8988T (cell line): ENCODE data around the gene GRXCR1.
A peak's percentile ranks its signal among the peaks of the same experiment; 100 is the strongest.

Experiments used
- DNase-seq: peaks from one replicate; pipeline ENCODE4 v3.0.0; 2011

Gene GRXCR1

DNA sequence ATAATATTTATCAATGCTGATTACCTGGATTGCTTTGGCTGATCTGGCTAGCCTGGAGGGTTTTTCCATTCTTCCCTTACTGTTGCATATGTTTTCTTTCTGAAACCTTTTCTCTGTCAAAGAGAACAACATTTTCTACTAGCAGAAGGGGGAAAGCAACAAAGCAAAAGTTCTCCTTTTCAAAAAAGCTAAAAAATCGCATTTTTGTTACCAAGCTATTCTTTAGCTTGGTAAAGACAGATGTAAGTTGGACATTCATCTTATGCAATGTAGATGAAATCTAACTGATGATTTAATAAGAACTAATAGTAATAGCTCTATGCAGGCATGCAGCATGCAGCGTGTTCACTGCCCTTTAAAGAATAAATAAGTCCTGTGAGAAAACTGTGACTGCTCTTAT, at the start of gene GRXCR1:
GRXCR1 (plus strand) TSS at position 301 of the 400 bp plus-strand sequence. CDS start 554 bp downstream, outside the sequence.
- DNase-seq = no peak

DNA sequence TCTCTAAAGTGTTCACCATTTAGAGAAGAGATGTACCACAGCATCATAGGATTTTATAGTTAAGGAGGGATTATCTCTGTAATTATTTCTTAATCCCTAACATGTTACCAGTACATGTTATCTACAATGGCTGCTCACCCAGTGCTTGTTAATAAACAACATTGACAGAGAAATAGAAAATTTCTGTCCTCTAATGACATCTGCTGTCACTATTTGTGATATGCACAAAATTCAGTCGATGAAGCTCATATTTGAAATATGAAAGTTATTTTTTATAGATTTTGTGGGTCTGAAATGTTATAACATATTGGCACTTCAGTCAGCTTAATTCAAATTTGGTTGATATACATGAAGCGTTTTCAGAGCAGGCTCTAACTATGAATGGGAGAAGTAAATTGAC, 48.8 kb upstream of the GRXCR1 start:
- DNase-seq = no peak

GRCh38 chr4:42844422-42845070, 48.0 kb upstream of the GRXCR1 start:
- no peak for DNase-seq

GRCh38 chr4:42845586-42845985, 46.9 kb upstream of the GRXCR1 start:
- DNase-seq = no peak

DNA sequence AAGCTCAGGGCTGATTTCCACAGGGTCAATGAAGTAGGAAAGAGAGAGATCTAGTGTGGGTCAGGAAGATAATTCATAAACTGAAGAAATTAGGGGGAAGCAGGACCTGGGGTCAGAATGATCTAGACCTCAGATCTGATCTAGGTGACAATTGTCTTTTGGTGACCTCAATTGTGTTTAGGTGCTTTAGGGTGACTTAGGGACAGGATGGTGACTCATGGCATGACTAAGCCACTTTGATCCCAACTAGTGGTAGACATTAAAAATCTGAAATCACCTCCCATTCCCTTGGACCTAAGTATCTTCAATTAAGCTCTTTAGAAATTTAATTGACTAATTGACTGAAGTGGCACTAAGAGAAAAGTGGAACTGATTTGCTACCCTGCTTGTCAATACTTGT, 36.7 kb upstream of the GRXCR1 start:
- DNase-seq = no peak

- peak; percentile 11 for DNase-seq
These were observed 26.8 kb upstream of the GRXCR1 start for GRCh38 chr4:42865572-42866189.

DNA sequence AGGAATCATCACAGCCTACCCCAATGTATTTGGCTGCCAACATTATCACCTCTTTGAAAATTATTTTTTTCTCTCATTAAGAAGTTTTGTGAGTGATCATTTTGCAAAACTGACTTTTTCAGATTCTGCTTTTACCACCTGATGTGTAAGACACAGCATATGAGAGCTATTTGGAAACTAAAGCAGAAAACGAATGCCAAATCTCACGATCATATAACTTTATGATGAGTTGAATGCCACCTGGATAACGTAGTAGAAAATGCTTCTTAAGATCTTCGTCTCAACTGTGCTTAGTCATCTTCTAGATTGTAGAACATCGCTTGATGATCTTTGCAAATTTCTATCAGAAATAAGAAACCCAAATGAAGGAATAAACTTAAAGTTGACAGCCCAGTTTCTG, 21.3 kb upstream of the GRXCR1 start:
- DNase-seq = no peak

- DNase-seq = no peak
These were observed 20.7 kb upstream of the GRXCR1 start for GRCh38 chr4:42871671-42872290.

GRCh38 chr4:42878863-42879262, 13.7 kb upstream of the GRXCR1 start:
- DNase-seq = no peak

DNA sequence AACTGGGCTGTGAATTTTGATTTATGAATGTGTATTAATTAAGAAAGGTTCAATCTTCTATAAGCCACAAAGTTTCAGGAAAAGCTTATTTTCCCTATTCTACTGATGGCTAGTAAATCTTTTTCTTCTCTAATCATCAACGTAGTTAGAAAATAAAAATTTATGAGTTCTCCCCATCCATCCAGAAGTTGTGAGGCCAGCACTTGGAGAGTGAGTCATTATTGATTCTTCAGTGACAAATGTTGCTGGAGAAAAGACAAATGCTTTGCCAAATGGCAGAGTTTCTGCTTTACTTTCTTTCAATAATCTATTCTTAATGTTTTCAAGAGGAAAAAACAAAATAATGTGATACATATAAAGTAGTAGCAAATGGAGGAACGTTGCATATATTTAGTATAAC, 11.3 kb upstream of the GRXCR1 start:
- no peak for DNase-seq

DNA sequence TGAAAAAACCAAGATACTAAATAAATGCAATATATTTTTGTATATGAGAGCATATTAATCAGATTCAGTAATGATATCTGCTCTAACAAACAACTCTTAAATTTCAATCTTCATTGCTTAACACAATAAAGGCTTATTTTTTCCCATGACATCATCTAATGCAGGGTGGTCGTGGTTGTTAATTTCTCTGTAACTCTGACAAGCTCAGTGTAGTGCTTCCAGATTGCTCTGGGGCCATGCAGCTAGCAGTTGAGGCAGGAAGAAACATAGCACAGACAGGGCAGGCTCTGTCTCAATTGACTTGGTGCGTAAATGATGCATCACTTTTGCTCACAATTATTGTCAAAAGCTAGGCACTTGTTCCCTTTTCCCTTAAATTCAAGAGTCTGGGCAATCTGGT, 869 bp upstream of the GRXCR1 start:
- DNase-seq = no peak

GRCh38 chr4:42895452-42895851, 2.9 kb downstream of the GRXCR1 start:
- DNase-seq = no peak

DNA sequence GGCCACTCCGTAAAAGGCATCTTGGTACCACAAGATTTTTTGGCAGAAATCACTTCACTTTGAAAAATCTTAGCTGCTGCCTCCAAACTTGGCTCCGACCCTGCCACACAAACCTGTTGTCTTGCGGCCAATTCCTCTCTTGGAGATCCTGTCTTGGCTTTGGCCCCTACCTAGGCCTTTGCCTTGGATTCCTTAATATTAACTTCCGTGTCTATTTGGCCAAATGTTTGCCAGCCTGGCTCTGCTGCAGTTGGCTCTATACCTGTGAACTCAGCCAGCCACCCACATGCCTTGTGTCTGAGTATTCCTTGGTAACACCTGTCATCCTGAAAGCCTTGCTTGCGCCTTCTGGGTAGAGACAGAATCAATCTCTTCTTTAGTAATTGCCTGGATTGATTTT, 12.5 kb downstream of the GRXCR1 start:
- DNase-seq = no peak

DNA sequence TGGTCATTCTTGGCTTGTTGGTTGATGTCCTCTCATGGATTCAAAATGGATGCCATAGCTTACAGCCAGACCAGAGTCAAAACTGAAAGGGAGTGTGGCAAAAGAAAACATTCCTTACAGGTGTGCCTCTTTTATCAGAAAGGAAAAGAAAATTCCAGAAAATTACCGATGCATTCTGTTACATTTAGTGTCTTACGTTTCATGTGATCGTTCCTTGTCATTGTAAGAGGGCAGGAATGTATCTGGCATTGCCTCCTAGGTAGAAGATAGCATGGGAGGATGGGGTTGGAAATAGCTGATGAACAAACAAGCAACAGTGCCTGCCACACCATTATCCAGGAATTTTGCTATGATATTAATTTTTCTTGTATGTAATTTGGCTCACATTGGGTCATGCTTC, 13.1 kb downstream of the GRXCR1 start:
- no peak for DNase-seq

DNA sequence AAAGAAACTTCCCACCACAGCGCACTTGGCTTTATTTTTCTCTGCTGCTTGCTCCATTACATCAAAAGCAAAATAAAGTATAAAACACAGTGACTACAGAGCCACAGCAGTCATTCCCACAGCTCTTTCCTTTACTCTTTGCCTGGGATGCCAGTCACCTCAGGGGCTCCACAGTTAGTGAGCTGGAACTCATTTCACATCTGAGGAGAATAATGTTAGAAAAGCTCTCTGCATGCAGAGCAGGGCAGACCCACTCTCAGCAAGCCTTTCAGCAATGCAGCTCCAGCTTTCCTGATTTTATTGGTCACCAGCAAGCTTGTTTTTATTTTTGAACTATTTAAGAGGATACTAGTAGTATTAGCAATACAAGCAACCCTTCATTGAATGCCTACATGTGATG, 13.8 kb downstream of the GRXCR1 start:
- no peak for DNase-seq

- peak; percentile 5 for DNase-seq
These were observed 14.6 kb downstream of the GRXCR1 start for GRCh38 chr4:42906891-42907759.

- no peak for DNase-seq
These were observed 17.9 kb downstream of the GRXCR1 start for GRCh38 chr4:42910459-42910858.

DNA sequence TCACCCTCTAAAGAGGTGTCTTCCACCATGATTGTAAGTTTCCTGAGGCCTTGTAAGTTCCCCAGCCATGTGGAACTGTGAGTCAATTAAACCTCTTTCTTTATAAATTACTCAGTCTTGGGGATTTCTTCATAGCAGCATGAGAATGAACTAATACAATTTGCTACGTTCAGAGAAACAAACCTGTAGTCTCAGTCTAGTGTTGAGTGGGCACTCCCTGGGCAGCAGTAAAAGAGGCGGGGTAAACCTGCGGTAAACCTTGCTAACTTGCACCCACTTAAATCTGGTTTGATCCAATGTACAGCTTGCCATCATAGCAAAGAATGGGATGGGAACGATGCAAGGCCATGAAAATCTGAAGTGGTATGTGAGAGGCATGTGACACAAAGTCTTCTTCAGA, 22.4 kb downstream of the GRXCR1 start:
- DNase-seq = no peak

- no peak for DNase-seq
These were observed 23.0 kb downstream of the GRXCR1 start for GRCh38 chr4:42915484-42915883.

GRCh38 chr4:42917296-42917695, 24.8 kb downstream of the GRXCR1 start:
- no peak for DNase-seq

DNA sequence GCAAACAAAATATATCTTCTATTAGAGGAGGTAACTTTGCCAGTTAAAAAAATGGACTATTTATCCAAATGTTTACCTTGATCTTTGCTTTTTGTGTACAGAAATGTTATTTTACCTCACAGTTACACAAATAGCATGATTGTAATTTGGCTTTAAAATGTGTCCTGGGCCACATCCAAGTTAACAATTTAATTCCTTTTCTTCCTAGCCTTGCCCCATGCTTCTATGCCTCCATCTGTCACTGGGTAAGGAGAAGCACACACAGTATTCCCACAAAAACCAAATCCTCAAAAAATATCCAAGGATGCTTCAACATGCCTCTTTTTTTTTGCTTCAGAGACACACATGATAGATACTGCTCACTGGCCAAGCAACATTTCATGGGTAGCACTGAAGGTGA, 30.9 kb downstream of the GRXCR1 start:
- no peak for DNase-seq

- DNase-seq = no peak
These were observed 33.4 kb downstream of the GRXCR1 start for GRCh38 chr4:42925921-42926320.

DNA sequence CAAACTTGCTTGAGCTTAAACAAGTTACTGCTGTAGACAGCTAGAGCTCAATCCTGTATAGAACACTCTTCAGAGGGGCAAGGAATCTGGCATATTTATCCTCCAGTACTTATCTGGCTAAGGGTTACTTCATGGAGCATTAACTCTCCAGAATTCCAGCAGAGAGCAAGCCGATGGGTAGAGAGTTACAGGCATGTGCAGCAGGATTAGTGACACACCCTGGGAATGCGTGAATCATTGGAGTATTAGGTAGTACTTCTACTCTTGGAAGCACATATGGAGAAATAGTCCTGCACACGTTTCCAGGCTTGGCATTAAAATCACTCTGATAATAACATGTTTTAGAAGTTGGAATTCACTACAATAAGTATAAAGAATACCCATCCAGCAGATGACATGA, 35.4 kb downstream of the GRXCR1 start:
- no peak for DNase-seq

- no peak for DNase-seq
These were observed 36.1 kb downstream of the GRXCR1 start for GRCh38 chr4:42928582-42928981.
